GM12892 (cell line): ENCODE measurements around the gene MRC1.

Experiments
- POLR2A ChIP-seq: IDR thresholded peaks from 2 replicates; pipeline ENCODE4 v1.6.1; 2011; ENCODE audit warnings: low read depth, low read length, control low read depth
- POLR2AphosphoS5 ChIP-seq: IDR thresholded peaks from 2 replicates; pipeline ENCODE4 v1.6.1; 2011; ENCODE audit warnings: low read depth, low read length, control low read depth
- TAF1 ChIP-seq: IDR thresholded peaks from 2 replicates; pipeline ENCODE4 v1.6.1; 2011; ENCODE audit warnings: low read depth, mild to moderate bottlenecking, control low read depth, low read length, borderline replicate concordance

DNA sequence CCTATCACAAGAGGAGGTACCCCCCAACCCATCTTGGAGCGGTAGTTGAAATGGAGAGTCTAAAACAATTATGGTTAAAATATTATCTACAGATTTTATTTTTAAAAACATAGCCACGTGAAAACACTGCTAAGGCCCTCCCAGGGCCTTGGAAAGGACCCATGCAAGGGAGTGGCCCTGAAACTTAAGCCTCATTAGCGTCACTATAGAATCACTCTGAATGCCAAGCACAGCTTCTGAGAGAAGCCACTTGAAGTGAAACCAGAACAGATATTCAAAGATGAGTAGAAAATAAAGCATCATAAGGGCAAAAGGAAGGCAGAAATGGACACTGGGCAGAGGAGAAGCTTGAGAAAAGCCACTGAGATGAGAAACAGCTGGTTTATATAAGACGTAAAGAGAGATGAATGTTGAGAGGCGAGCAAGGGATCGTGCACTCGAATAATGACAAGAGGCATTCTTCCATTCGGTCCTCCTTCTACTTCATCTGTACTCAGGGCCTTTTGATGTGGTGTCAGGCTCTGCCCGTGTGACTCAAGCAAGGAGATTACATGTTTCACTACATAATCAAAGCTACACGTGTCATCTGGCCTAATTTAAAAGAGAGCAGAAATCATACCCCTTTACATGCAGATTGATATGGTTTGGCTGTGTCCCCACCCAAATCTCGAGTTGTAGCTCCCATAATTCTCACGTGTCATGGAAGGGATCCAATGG lies 109.2 kb downstream of the MRC1 start:
- TF ChIP-seq TAF1 (no peak), POLR2A (no peak), POLR2AphosphoS5 (no peak)
